HG02970 (cell line): ENCODE results near the gene LHX5.
"Not testable (repeated sequence)": the region's sequence is repeated elsewhere in the genome, so short reads cannot be mapped to it uniquely, and the experiment has no call there.

Experiments used
- ATAC-seq: cut with Tn5 transposase; IDR thresholded peaks from one replicate; pipeline ENCODE4 v1.9.1; 2021; ENCODE audit warnings: mild to moderate bottlenecking, moderate library complexity, moderate number of reproducible peaks; ENCODE audit not compliant: unreplicated experiment, low FRiP score

The LHX5 gene

DNA sequence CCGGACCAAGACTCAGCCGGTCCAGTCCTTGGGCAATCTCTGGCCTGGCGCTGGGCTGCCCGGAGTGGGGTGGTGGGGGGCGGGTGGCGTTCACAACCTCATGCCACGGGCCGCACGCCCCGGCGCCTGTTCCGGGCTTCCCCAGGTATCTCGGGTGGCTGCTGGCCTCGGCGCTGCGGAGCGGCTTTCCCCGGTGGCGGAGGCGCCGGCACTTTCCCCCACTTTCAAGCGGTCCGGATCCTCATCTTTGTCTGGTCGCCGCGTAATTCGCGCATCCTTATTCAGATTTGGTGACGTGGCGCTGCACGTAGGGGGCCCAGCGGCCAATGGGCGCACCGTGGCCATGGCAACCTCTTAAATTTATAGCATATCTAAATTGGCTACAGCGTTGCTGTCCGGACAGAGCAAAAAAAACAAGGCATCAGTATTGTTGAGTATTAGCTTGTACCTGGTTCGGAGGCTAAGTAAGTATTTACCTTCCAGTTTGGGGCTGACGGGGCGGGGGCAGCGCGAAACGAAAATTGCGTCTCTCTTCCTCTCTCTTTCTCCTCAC lies at the start of gene LHX5:
Gene LHX5 (minus strand): TSS at position 253 of the 553 bp plus-strand sequence. CDS start 373 bp downstream, outside the sequence.
- no peak for ATAC-seq

DNA sequence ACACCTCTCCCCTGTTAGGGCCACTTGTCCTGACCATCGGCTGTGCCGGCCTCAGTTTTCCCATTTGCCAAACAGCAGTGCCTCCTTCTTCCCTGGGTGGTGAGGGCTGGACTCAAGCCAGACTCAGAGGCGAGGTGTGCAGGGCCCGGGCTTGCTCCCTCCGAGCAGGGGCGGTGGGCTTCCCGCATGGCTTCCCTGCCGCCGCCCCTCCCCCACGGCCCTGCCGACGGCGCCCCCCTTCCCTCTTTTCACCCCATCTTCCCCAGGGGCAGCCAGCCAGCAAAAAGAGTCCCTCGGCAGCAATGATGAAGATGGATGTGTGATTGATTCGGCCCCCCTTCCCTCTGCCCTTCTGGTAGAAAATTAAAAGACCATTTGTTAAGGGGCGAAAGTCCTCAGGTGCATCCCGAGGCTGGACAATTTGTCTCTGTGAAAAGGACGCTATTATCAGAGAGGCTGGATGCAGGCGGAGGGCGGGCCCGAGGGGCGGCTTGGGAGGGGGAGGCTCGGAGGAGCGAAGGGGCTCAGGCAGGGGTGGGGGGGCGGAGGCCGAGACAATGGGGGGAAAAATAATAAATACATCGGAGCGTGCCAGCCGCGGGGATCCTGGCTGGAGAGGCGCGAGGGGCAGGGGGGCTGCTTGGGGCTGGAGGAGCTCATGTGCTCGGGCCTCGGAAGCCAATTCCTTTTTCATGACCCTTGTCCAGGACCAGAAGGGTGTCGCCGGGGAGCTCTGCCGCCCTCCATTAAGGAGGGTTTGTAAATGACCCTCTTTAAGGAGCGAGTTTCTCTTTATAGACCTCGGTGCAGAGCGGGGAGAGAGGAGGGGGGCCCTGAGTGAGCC lies 48.0 kb upstream of the LHX5 start:
- no peak for ATAC-seq

DNA sequence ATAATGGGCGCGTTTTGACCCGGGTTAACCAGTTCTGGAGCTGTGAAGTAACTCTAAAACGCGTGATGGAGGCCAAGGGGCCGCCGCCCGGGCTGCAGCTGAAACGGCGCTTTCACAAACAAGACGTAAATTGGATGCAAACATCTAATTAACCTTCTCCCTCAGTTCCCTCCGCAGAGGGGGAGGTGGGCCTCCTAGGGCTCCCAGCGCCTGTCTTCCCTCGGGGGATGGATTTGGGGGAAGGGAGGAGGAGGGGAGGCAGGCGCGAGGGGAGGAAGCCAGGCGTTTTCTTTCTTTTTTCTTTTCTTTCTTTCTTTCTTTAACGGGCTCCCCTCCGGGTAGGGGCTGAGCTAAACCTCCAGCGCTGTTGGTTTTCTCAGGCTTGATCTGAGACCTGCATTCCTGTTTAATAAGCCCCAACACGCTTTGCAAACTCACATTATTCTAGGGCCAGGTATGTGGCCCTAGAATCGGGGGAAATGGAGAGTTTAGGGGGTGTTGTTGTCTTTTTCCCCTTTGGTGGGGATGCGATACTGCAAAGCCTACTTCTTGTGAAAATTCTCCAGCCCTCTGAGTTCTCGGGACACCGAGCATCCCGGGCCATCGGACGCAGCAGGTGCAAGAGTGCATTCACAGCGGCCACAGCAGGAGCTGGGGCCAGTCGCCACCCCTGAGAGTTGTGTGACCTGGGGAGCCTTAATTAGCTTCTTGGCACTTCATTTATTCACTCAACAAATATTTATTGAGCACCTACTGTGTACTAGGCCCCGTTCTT lies 43.6 kb upstream of the LHX5 start:
- no peak for ATAC-seq

DNA sequence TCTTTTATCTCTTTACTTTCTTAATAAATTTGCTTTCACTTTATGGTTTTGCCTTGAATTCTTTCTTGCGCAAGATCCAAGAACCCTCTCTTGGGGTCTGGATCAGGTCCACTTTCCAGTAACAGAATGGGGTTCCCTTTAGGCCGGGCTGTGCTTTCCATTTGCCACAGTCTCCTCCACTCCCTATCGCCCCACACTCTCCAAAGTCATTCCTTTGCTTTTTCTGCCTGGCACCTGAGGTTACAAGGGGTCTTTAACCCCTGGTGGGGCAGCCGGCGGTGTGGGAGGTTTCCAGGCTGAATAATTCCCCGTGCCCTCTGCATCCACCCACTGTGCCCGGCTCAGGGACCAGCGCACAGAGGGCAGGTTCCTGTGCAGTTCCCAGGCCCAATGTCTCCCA lies 42.9 kb upstream of the LHX5 start:
- no peak for ATAC-seq

DNA sequence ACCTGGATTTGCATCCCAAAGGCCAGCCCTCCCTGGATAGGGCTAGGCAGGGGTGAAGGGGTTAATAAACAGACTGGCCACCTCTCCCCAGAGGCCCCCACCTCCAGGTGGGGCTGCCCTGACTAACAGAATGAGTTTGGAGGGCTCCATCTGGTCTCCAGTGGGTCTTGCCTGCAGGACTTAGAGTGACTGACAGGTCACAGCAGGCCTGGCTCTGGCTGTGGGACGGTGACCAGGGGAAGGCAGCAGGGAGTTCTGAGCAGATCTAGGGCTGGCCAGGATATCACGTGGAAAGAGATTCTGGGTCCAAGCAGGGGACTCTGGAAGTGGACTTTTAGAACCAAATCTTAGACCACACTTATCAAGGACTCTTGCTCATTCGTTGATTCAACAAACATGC lies 40.9 kb upstream of the LHX5 start:
- no peak for ATAC-seq

DNA sequence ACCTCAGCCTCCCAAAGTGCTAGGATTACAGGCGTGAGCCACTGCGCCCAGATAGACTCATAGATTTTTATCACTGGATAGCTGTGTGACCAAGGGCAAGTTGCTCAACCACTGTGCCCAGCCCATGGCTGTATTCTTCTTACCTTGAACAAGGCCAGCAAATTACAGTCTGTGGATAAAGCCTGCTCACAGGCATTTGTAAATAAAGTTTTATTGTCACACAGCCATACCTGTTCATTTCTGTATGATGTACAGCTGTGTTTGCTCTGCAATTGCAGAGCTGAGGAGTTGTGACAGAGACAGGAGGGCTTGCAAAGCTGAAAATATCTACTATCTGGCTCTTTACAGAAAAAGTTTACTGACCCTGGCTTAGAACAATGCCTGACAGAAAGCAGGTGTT lies 35.2 kb upstream of the LHX5 start:
- no peak for ATAC-seq

DNA sequence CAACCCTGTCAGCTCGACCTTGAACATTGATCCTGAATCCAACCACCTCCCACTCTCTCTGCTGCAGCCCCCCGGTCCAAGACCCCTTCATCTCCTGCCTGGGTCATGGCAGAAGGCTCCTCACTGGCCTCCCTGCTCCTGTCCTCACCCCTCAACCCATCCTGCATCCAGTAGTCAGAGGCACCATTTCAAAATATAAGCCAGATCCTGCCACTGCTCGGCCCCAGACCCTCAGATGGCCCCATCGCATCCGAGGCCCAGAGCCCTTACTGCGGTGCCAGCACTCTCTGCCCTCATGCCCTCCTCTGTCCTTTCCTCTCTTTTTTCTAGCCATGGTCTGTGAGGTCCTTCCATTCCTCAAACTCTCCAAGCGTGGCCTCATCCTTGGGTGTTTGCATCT lies 34.3 kb upstream of the LHX5 start:
- no peak for ATAC-seq

DNA sequence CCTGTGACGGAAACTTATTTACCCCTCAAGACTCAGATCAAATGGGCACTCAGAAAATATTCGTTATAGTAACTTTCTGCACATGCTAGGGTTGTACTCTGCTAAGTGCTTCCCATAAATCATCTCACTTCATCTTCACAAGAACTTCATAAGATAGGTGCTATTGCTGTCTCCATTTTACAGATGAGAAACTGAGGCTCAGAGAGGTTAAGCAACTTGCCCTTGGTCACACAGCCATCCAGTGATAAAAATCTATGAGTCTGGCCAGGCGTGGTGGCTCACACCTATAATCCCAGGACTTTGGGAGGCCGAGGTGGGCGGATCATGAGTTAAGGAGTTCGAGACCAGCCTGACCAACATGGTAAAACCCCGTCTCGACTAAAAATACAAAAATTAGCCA lies 33.2 kb upstream of the LHX5 start:
- ATAC-seq: no peak

DNA sequence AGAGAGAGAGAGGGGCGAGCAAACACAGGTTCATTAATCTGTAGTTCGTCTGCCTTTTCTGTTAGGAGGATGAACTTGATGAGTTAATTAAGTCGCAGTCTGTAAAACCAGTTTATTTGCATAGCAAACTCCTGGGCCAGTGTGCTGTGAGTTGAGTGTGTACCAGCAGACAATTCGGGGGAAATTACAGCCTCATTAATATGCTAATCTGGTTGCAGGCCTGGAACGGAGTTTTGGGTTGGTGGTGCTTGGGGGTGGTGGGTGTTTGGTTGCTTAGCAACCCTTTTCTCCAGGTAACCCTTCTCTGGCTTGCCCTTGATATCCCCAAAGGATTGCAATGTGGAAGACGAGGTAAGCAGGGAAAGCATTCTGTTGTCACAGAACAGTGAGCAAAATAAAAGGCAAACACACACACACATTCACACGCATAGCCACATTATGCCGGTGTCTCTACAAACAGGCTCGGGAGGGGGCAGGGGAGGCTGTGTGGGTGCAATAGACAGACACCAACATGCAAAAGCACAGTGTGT lies 29.2 kb upstream of the LHX5 start:
- no peak for ATAC-seq

DNA sequence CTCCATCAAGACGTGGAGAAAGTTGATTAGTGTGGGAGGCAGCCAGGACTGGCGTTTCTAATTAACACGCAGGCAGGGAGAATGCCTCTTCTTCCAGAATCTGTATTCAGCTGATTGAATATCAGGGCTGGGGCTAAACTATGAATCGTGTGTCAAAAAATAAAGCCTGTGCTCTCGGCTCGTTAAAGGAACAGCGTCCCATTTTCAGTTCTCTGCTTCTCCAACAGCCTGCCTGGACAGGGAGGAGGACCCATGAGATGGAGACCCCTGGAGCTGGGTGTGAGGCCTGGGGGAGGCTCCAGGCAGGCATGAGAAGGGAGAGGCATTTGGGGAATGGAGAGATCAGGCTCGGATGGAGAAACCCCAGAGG lies 28.6 kb upstream of the LHX5 start:
- ATAC-seq: no peak

DNA sequence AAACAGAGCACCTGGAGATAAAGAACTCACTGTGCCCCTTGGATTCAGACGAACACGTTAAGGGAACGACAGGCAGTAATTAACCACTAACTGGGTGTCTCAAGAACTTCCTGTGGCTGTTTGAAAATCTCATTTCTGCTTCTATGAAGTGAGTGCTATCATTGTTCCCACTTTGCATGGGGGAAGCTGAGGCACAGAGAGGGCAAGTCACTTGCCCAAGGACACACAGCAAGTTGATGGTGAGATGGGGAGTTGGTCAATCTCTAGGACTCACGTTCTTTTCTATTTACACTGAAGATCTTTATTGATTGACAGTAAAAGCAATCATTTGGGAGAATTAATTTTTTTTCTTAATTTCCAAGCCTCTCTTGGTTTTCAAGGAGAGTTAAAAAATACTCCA lies 26.8 kb upstream of the LHX5 start:
- no peak for ATAC-seq

DNA sequence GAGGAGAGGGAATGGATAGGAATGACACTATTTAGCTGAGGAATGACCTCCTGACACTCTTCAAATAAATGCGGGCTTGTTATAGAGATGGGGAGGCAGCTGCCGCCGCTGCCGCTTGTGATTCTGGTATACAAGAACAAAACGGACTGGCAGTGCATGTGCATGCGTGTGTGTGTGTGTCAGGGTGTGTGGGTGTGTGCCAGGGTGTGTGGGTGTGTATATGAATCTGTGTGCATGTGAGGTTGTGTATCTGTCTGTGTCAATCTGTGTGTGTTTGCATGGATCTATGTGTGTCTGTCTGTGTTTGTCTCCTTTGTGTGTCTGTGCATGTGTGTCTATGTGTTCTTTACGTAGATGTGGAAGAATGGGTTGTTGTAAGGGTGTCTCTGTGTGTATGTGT lies 26.0 kb upstream of the LHX5 start:
- no peak for ATAC-seq

DNA sequence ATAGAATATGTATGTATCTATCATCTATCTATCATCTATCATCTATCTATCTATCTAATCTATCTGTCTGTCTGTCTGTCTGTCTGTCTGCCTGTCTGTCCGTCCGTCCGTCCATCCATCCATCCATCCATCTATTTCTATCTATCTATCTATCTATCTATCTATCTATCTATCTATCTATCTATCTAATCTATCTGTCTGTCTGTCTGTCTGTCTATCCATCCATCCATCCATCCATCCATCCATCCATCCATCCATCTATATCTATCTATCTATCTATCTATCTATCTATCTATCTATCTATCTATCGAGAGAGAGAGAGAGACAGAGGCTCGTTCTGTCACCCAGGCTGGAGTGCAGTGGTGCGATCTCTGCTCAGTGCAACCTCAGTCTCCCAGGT lies 24.3 kb upstream of the LHX5 start:
- not testable (repeated sequence) for ATAC-seq

DNA sequence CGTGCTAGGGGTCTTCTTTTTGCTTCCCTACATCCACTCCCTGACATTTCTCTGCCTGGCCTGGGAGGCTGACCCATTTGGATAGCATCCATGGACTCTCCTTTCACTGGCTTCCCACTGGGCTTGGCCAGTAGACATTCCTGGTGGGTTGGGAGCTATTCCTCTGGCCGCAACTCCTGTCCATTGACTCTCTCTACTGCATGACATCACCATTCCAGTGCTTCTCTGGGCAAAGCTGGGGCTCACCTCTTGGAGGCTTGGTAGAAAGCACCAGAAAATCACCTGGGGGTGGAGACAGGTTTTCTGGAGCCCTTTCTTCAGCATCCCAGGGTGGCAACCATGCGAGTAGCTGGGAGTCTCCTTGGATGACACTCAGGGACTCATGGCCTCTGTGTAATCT lies 16.7 kb upstream of the LHX5 start:
- no peak for ATAC-seq

DNA sequence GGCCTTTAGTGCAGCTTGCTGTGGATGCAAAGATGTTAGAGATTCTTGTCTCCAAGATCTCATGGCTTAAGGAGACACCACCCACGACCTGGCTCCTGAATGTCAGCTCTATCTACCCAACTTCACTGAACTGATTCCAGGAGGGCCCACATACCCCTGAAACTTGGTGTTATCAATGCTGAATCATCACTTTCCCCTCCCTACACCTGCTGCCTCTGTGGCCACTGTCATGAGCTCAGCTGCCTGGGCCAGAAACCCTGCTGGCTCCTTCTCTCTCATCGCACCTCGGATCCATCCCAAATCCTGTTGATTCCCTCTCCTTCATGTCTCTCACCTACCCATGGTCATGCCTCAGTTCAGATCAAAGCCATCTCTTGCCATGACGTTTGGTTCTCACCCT lies 15.1 kb upstream of the LHX5 start:
- ATAC-seq: no peak

DNA sequence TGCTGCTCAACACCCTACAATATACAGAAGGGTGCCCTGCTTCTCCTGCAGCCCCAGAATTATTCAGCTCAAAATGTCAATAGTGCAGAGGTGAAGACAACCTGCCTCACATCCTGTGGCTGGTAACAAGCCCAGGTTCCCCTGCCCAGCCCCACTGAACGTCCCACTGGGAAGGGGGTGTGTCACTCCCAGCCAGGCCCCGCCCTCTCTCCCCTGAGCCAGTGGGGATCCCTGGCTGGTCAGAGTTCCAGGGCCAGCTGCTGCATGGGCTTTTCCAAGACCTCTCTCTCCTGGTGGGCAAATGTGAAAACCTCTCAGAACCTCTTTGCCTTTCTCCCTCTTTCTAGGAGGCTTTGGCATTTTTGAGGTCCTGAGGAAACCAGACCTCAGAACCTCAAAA lies 13.7 kb upstream of the LHX5 start:
- no peak for ATAC-seq

DNA sequence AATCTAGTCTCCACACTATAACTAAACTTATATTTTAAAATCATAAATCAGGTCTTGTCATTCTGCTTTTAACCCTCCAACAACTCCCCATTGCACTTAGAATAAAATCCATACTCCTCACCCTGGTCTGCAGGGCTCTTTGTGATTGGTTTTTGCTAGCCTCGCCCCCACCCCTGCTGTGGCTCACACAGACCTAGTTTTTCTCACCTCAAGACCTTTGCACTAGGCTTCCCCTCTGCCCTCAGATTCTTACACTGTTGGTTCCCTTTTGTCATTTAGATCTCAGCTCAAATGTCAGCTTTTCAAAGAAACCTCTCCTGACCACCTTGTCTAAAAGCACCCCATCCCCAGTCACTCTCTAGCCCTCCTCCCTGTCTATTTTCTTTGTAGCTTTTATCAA lies 10.7 kb upstream of the LHX5 start:
- ATAC-seq: no peak

DNA sequence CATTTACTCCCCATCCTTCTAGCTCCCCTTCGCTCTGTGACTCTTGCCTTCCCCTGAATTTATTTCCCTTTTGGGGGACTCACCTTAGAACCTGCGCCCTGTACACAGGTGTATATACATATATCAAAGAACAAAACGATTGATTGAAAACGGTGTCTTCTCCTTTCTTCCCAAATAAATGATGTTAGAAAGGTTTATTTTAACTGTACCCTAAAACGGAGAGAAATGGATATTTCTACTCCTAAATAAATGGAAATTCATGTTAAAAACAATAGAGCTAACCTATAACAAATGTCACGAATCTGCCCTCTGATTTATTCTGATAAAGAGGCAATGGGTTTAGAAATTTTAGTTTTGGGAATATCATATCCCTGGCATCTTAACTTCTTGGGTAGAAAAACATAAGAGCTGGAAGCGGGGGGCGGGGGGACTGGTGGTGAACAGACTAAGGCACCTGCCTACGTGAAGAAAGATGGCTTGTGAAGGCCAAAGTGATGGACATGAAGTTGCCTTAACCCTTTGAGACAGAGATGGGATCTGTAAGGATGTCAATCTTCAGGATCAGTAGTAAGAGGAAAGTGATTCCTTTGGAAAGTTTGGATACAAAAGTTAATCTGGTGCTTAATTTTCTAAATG lies 8.8 kb upstream of the LHX5 start:
- ATAC-seq: no peak

DNA sequence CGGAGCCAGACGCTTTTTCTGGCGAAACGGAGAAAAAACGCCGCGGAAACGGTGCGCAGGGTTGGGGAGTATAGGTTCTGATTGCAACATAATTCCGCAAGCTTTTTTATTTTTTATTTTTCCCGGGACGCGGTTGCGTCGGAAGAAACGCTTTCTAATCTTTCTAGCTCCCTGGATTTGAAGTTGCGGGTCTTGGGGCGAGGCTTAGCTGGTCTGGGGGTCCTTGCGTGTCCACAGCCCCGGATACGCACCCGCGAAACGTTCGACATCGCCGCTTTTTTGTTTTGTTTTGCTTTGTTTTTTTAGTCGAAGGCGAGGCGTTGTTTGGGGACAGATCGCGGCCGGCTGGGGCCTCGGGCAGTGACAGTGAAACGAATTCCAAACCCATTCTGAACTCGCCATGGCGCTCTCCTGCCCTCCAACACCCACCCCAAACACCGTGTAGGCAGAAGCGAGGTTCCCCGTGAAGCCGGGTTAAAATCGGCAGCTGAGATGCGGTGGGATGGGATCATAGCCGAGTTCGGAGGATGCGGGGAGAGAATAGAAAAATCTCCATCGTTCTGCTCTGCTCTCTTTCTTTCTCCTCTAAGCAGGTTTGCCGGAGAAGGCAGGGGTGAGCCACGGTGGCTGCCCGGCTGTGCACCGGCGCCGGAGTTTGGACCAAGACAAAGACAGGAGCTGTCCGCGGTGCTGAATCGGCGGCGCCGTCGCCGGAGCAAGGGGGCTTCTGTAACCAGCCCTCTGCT lies 8.1 kb upstream of the LHX5 start:
- ATAC-seq: no peak

DNA sequence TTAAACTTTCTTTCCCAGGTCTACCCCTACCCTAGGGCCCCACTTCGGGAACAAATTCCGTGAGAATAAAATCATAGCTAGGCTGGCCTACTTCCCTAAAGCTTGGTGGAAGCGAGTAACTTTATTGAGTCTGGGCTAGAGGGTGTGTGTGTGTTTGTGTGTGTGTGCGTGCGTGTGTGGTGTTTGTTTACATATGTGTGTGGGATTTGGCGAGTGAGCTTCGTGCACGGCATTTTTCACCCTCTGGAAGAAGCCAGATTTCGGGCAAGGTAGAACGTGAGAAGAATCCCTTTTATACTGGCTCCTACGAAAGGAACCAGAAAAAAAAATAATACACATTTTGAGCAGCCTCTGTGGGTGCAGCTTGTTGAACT lies 7.5 kb upstream of the LHX5 start:
- no peak for ATAC-seq
